EH (cell line): Measurements from ENCODE around the gene CDK11A.
"Not testable (repeated sequence)": the region's sequence is repeated elsewhere in the genome, so short reads cannot be mapped to it uniquely, and the experiment has no call there.

Experiments
- DNase-seq: peaks from one replicate; pipeline ENCODE4 v3.0.0-alpha.2; 2015; ENCODE audit warnings: low read depth

CDK11A gene

GRCh38 chr1:1721201-1721600, 3.0 kb downstream of the CDK11A start:
- DNase-seq, result no peak

- not testable (repeated sequence) for DNase-seq
Observed at GRCh38 chr1:1715109-1715883, 8.9 kb downstream of the CDK11A start.

GRCh38 chr1:1707897-1708296, 16.3 kb downstream of the CDK11A start:
- not testable (repeated sequence) for DNase-seq

- DNase-seq, result not testable (repeated sequence)
Observed at GRCh38 chr1:1707241-1707640, 16.9 kb downstream of the CDK11A start.

- not testable (repeated sequence) for DNase-seq
Observed at GRCh38 chr1:1705623-1706022, 18.5 kb downstream of the CDK11A start.

GRCh38 chr1:1704284-1704957, 19.7 kb downstream of the CDK11A start:
- not testable (repeated sequence) for DNase-seq

GRCh38 chr1:1703796-1704195, 20.4 kb downstream of the CDK11A start:
- DNase-seq, result no peak

- not testable (repeated sequence) for DNase-seq
Observed at GRCh38 chr1:1702506-1702905, 21.7 kb downstream of the CDK11A start.

- DNase-seq, result not testable (repeated sequence)
Observed at GRCh38 chr1:1700557-1700956, 23.6 kb downstream of the CDK11A start.

- not testable (repeated sequence) for DNase-seq
Observed at GRCh38 chr1:1700067-1700466, 24.1 kb downstream of the CDK11A start.

- DNase-seq, result not testable (repeated sequence)
Observed at GRCh38 chr1:1699061-1699460, 25.1 kb downstream of the CDK11A start.

- DNase-seq, result not testable (repeated sequence)
Observed at GRCh38 chr1:1697358-1698183, 26.6 kb downstream of the CDK11A start.

- not testable (repeated sequence) for DNase-seq
Observed at GRCh38 chr1:1696431-1697357, 27.5 kb downstream of the CDK11A start.

- DNase-seq, result peak; percentile 82
Observed at GRCh38 chr1:1692714-1693647, 31.2 kb downstream of the CDK11A start, which contains the start of gene SLC35E2B. TSS of gene SLC35E2B (minus strand) at chr1:1692795. CDS start at chr1:1676699, 16,096 bp downstream.

- peak; percentile 61 for DNase-seq
Observed at GRCh38 chr1:1692324-1692713, 31.8 kb downstream of the CDK11A start.

- DNase-seq, result not testable (repeated sequence)
Observed at GRCh38 chr1:1691443-1691842, 32.7 kb downstream of the CDK11A start.

GRCh38 chr1:1689526-1689925, 34.6 kb downstream of the CDK11A start:
- not testable (repeated sequence) for DNase-seq

GRCh38 chr1:1687846-1688245, 36.3 kb downstream of the CDK11A start:
- DNase-seq, result no peak

GRCh38 chr1:1684031-1684681, 40.0 kb downstream of the CDK11A start:
- DNase-seq, result no peak
